Measurements from ENCODE around the gene PIP4K2C.

DNA sequence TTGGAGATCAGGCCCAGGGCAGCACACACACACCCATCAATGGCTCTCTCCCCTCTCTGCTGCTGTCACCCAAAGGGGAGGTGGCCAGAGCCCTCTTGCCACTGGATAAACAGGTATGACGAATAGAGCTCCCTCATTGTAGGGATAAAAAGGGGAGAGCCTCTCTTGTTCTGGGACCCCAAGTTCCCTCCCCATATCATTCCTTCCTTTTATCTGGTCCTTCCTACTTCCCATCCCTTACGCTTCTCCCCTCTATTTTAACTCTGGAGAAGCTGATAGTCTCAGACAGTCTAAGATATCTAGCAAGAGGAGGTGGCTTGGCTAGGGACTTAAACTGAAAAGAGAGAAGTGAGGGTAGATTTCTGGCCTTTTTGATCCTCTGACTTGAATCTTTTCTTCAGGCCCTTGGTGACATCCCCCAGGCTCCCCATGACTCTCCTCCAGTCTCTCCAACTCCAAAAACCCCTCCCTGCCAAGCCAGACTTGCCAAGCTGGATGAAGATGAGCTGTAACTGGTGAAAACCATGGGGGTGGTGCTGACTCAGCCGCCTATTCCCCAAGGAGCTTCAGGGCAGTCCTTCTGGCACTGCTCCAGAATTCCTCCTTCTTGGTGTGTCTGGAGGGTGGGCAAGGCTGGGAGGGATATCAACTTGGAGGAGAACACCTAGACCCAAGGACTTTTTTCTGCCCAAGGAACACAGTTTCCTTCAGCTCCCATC lies 25.6 kb downstream of the PIP4K2C start:
- TF ChIP-seq, protein P1, sequence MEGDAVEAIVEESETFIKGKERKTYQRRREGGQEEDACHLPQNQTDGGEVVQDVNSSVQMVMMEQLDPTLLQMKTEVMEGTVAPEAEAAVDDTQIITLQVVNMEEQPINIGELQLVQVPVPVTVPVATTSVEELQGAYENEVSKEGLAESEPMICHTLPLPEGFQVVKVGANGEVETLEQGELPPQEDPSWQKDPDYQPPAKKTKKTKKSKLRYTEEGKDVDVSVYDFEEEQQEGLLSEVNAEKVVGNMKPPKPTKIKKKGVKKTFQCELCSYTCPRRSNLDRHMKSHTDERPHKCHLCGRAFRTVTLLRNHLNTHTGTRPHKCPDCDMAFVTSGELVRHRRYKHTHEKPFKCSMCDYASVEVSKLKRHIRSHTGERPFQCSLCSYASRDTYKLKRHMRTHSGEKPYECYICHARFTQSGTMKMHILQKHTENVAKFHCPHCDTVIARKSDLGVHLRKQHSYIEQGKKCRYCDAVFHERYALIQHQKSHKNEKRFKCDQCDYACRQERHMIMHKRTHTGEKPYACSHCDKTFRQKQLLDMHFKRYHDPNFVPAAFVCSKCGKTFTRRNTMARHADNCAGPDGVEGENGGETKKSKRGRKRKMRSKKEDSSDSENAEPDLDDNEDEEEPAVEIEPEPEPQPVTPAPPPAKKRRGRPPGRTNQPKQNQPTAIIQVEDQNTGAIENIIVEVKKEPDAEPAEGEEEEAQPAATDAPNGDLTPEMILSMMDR (IDR thresholded peaks at IDR 0.05) = no peak
- no peak for TF ChIP-seq POLR2A (IDR thresholded peaks at IDR 0.05)

All from right lobe of liver (tissue), 4 donors.